Esophagus squamous epithelium (tissue), 5 donors: ENCODE data around the gene VIM. TPM values are rescaled to one million over a fixed set of nuclear protein-coding genes. Genes with fewer than 3 reads are reported as not detected.
A peak's percentile ranks its signal among the peaks of the same experiment; 100 is the strongest.

Experiments used
- DNase-seq: peaks from one replicate; lab custom pipeline; 2025; lab: John Stamatoyannopoulos, UW
- H3K27ac ChIP-seq, 4 donors: fragments of 200-600 bp; sonication (generic); one replicate each; pipeline ENCODE4 v1.5.1; 2016 to 2019; ENCODE audit warnings: mild to moderate bottlenecking in 1 of 4
- H3K27me3 ChIP-seq, 4 donors: fragments of 200-600 bp; sonication (generic); 1 replicate in 3 of 4; 2 replicates in 1 of 4; pipeline versions ENCODE4 v1.5.1 to v1.6.0; 2017 to 2021; ENCODE audit warnings: antibody characterized with exemption in 1 of 4
- H3K36me3 ChIP-seq, 3 donors: fragments of 200-600 bp; sonication (generic); one replicate each; pipeline ENCODE4 v1.5.1; 2016 to 2019
- H3K4me1 ChIP-seq, 3 donors: fragments of 200-600 bp; sonication (generic); one replicate each; pipeline ENCODE4 v1.5.1; 2017 to 2019
- H3K4me3 ChIP-seq, 4 donors: fragments of 200-600 bp; sonication (generic); 1 replicate in 3 of 4; 2 replicates in 1 of 4; pipeline ENCODE4 v1.5.1; 2016 to 2019; ENCODE audit warnings: mild to moderate bottlenecking in 2 of 4, moderate library complexity in 1 of 4
- H3K9me3 ChIP-seq, 3 donors: fragments of 200-600 bp; sonication (generic); one replicate each; pipeline ENCODE4 v1.5.1; 2016 to 2019
- CTCF ChIP-seq, 6 experiments: fragments of 450-650 bp in 4 of 6; fragments of 200-600 bp in 2 of 6; sonication (generic) in 2 of 6; IDR thresholded peaks; one replicate each; pipeline ENCODE4 v1.5.1; 2016 to 2019; ENCODE audit warnings: antibody characterized with exemption in 6 of 6, mild to moderate bottlenecking in 4 of 6, moderate library complexity in 4 of 6
- POLR2A ChIP-seq, 4 donors: fragments of 450-650 bp; IDR thresholded peaks; one replicate each; pipeline ENCODE4 v1.6.1; 2017; ENCODE audit warnings: antibody characterized with exemption in 4 of 4, mild to moderate bottlenecking in 4 of 4, moderate library complexity in 3 of 4
- WGBS, 2 donors: methylation state at CpG; one replicate each; pipeline ENCODE4 v1.1.5; 2018; 5-methylcytosine and 5-hydroxymethylcytosine counted together
- intact Hi-C: fragments of 100-400 bp; cut with DNase I; formaldehyde crosslinking; loops from one replicate; pipeline ENCODE4 v1.15.0; 2022
- total RNA-seq, 4 donors: library from RNA; depleted of rRNA; stranded (reverse); fragments of >200 nt; gene quantifications; one replicate each; pipeline ENCODE4 v1.1.0, GENCODE V29; 2016
- donor health status: DM: yes; HTN: yes; CAD: no.

The VIM gene
- 1,000 to 10,000 TPM in 1 of 4 donors, 100 to 1,000 TPM in 2, 10 to 100 TPM in 1; 55.2 to 1,252 (median 375) TPM for total RNA-seq

GRCh38 chr10:17228091-17229015, at the start of gene VIM:
TSS of gene VIM (plus strand) at chr10:17228241. CDS start at chr10:17229423, 1,182 bp downstream.
- Histone ChIP-seq H3K4me3 (peak within 1 kb of the TSS; percentile 53 to 94 (median 70)), H3K9me3 (no peaks in the 10 kb centered on the region), H3K4me1 (peaks cover 0 to 75% (median 16%) of the 10 kb centered on the region in 3 donors), H3K36me3 (peaks cover 0 to 13% (median 0%) of the 10 kb centered on the region in 3 donors), H3K27me3 (peaks cover 0 to 45% (median 2%) of the 10 kb centered on the region in 4 donors), H3K27ac (peak within 1 kb of the TSS; percentile 89 to 99 (median 98))
- 1 to 5% methylated on average over 24 to 27 of the region's 77 CpGs for WGBS, 2 donors
- intact Hi-C loops: no loop called here
- TF ChIP-seq POLR2A (IDR thresholded peaks at IDR 0.05): peak in 2 of 4 donors; percentile 48 to 52
- TF ChIP-seq CTCF (IDR thresholded peaks at IDR 0.05): peak in 1 of 6 experiments; percentile 13
- DNase-seq: peak; percentile 46

- TF ChIP-seq CTCF (IDR thresholded peaks at IDR 0.05) (no peak), POLR2A (IDR thresholded peaks at IDR 0.05) (no peak)
- intact Hi-C loops: no loop called here
Measured at GRCh38 chr10:17179002-17179401, 49.0 kb upstream of the VIM start.

GRCh38 chr10:17181110-17181509, 46.9 kb upstream of the VIM start:
- no peaks in the 10 kb centered on the region for H3K4me1 ChIP-seq
- no peaks in the 10 kb centered on the region for H3K9me3 ChIP-seq
- 85 to 87% methylated on average over 4 to 5 of the region's 5 CpGs for WGBS, 2 donors
- TF ChIP-seq POLR2A (IDR thresholded peaks at IDR 0.05) (no peak), CTCF (IDR thresholded peaks at IDR 0.05) (no peak)
- H3K27ac ChIP-seq: no peak overlapping the region
- no peak for DNase-seq
- H3K36me3 ChIP-seq: no peaks in the 10 kb centered on the region
- no peaks in the 10 kb centered on the region for H3K27me3 ChIP-seq
- intact Hi-C loops: no loop called here
- no peak overlapping the region for H3K4me3 ChIP-seq

More at GRCh38 chr10:17179002-17179401, 49.0 kb upstream of the VIM start:
- H3K9me3 ChIP-seq: no peaks in the 10 kb centered on the region
- no peak overlapping the region for H3K27ac ChIP-seq
- H3K4me1 ChIP-seq: no peaks in the 10 kb centered on the region
- H3K4me3 ChIP-seq: no peak overlapping the region
- H3K27me3 ChIP-seq: no peaks in the 10 kb centered on the region
- no peak for DNase-seq
- 73 to 74% methylated on average over 3 of the region's 3 CpGs for WGBS, 2 donors
- no peaks in the 10 kb centered on the region for H3K36me3 ChIP-seq

GRCh38 chr10:17181751-17182150, 46.3 kb upstream of the VIM start:
- Histone ChIP-seq H3K9me3 (no peaks in the 10 kb centered on the region), H3K4me3 (no peak overlapping the region), H3K36me3 (no peaks in the 10 kb centered on the region), H3K4me1 (no peaks in the 10 kb centered on the region), H3K27me3 (no peaks in the 10 kb centered on the region), H3K27ac (no peak overlapping the region)
- TF ChIP-seq CTCF (IDR thresholded peaks at IDR 0.05): no peak
- WGBS, 2 donors: 45 to 52% methylated on average over 1 to 3 of the region's 3 CpGs
- DNase-seq: no peak
- intact Hi-C loops: no loop called here

- no peak for DNase-seq
- Histone ChIP-seq H3K4me3 (no peak overlapping the region), H3K36me3 (no peaks in the 10 kb centered on the region), H3K4me1 (no peaks in the 10 kb centered on the region), H3K27me3 (no peaks in the 10 kb centered on the region), H3K27ac (no peak overlapping the region), H3K9me3 (no peaks in the 10 kb centered on the region)
- intact Hi-C loops: no loop called here
- WGBS, 2 donors: 86 to 93% methylated on average over 2 of the region's 2 CpGs
- TF ChIP-seq CTCF (IDR thresholded peaks at IDR 0.05): no peak
- TF ChIP-seq POLR2A (IDR thresholded peaks at IDR 0.05): no peak
Measured at GRCh38 chr10:17183110-17183509, 44.9 kb upstream of the VIM start.
